Myocyte (in vitro differentiated cells): Measurements from ENCODE around the gene ENDOU. TPM values are rescaled to one million over a fixed set of nuclear protein-coding genes. Genes with fewer than 3 reads are reported as not detected.
"Not testable (repeated sequence)": the region's sequence is repeated elsewhere in the genome, so short reads cannot be mapped to it uniquely, and the experiment has no call there.

Experiments used
- DNase-seq: peaks from one replicate; pipeline ENCODE4 v3.0.0-alpha.2; 2012; ENCODE audit warnings: low read depth
- total RNA-seq: library from RNA; depleted of rRNA; stranded (reverse); fragments of >200 nt; gene quantifications from 2 replicates; pipeline ENCODE4 v1.2.3, GENCODE V29; 2014

The ENDOU gene
- total RNA-seq, 1 donor from 2014 or later = not detected

DNA sequence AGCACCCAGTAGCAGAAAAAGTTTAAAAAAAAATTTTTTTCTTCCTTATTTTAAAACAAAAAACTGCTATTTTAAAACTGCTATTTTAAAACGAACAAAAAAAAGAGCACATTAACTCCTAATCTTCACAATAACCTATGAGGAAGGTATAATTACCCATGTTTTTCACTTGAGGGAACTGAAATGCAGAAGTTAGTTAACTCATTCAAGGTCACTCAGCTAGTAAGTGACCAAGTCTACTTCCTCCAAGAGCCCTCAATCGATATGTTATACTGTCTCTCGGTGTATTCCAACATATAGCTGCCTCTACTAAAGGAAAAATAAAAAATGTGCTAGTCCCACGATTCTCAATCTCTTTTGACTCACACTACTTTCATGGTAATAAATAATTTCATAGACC lies 27.2 kb downstream of the ENDOU start:
- DNase-seq = no peak

DNA sequence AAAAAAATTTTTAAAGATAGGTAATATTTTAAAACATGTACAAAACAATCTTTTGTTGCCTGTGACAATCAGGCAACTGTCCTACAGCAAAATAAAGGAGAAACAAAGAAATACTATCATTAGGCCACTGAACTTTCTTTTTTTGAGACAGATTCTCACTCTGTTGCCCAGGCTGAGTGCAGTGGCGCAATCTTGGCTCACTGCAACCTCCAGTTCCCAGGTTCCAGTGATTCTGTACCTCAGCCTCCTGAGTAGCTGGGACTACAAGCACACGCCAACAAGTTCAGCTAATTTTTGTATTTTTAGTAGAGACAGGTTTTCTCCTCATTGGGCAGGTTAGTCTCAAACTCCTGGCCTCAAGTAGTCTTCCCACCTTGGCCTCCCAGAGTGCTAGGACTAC lies 36.1 kb downstream of the ENDOU start:
- no peak for DNase-seq

- DNase-seq = no peak
These were observed 37.7 kb downstream of the ENDOU start for GRCh38 chr12:47687636-47688035.

DNA sequence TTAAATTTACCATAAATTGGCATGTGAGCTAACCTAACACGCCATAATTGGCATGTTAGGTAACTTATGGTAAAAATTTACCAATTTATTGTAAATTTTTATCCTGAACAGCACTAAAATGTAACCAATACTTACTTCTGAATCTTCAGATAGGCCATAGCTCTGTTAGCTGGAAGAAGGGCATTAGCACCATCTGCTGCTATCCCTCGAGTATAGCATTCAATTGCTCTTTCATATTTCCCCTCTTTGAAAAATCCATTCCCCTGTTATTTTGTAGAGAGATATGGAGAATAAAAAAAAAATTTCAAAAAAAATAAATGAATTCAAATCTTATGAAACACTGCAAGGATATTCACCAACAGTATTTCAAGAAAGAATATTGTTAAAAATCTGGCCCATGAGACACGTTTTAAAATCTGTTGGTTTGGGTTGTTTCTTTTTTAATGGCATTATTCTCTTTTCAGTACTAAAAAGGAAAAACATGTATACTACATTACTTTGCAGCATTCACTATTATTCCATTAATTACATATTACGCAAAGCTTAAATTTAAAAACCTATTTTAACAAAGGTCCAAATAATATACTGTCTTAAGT lies 38.5 kb downstream of the ENDOU start:
- peak; percentile 49 for DNase-seq

DNA sequence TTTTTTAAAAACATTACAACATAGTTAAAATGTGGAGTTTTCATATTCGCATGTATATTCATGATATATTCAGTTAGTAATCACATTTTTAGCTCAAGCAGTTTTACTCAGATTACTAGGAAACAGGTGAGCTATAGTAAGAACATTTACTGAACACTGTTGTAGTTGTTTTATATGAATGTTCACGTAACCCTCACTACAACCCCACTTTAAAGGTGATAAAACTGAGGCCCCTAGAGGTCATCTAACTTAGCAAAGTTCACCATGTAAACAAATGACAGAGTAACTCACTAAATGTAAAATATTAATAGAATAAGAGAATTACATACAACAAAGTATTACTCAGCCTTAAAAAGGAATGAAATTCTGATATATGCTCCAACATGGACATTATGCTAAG lies 45.5 kb downstream of the ENDOU start:
- DNase-seq = no peak

GRCh38 chr12:47672068-47672467 lies 53.2 kb downstream of the ENDOU start:
- DNase-seq = no peak

DNA sequence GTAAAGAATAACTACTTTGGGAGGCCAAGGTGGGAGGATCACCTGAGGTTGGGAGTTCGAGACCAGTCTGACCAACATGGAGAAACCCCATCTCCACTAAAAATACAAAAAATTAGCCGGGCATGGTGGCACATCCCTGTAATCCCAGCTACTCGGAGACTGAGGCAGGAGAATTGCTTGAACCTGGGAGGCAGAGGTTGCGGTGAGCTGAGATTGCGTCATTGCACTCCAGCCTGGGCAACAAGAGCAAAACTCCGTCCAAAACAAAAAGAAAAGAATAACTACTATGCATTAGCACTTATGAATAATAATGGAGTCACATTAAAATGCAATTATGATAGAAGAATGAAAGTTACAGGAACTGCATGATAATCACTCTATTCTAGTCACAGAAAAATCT lies 57.4 kb downstream of the ENDOU start:
- DNase-seq = not testable (repeated sequence)

Other genes starting within 250 kb of the ENDOU start
- 16.3 and 19.7 TPM in 2 replicates for gene RPAP3, start 19.5 kb downstream of the ENDOU start, total RNA-seq
- 0.47 and 0.62 TPM in 2 replicates for gene RAPGEF3, start 33.4 kb upstream of the ENDOU start, total RNA-seq
- 4.0 and 7.5 TPM in 2 replicates for gene SLC48A1, start 47.7 kb upstream of the ENDOU start, total RNA-seq
- gene HDAC7, start 94.4 kb upstream of the ENDOU start, total RNA-seq = 13.8 and 22.6 TPM in 2 replicates
- 17.6 and 22.1 TPM in 2 replicates for gene VDR, start 179.5 kb upstream of the ENDOU start, total RNA-seq
- gene TMEM106C, start 238.1 kb upstream of the ENDOU start, total RNA-seq = 56.4 and 57.9 TPM in 2 replicates